Spleen (tissue), 11 donors: ENCODE results near the gene ZMYND15. TPM values are rescaled to one million over a fixed set of nuclear protein-coding genes. Genes with fewer than 3 reads are reported as not detected.

ENCODE experiments used
- DNase-seq: peaks from one replicate; pipeline ENCODE4 v3.0.0-alpha.2; 2020
- H3K27ac ChIP-seq, 8 donors: fragments of 200-600 bp; sonication (generic) in 7 of 8; 1 replicate in 4 of 8; 2 replicates in 4 of 8; pipeline versions ENCODE4 v1.5.0 to v1.8.0; 2016 to 2021; ENCODE audit warnings: inconsistent platforms in 4 of 8, mild to moderate bottlenecking in 4 of 8, moderate library complexity in 1 of 8
- H3K27me3 ChIP-seq, 7 donors: fragments of 200-600 bp; sonication (generic) in 6 of 7; replicated peaks in 1 of 7; 1 replicate in 4 of 7; 2 replicates in 3 of 7; pipeline versions ENCODE4 v1.5.0 to v1.8.0; 2016 to 2021; ENCODE audit warnings: inconsistent platforms in 3 of 7, mild to moderate bottlenecking in 1 of 7
- H3K36me3 ChIP-seq, 6 donors: fragments of 200-600 bp; sonication (generic) in 5 of 6; 1 replicate in 4 of 6; 2 replicates in 2 of 6; pipeline versions ENCODE4 v1.5.0 to v1.8.0; 2016 to 2021; ENCODE audit warnings: inconsistent platforms in 2 of 6
- H3K4me1 ChIP-seq, 6 donors: fragments of 200-600 bp; sonication (generic) in 5 of 6; 1 replicate in 3 of 6; 2 replicates in 3 of 6; pipeline versions ENCODE4 v1.5.0 to v1.8.0; 2016 to 2021; ENCODE audit warnings: inconsistent platforms in 3 of 6
- H3K4me3 ChIP-seq, 8 donors: fragments of 200-600 bp; sonication (generic) in 7 of 8; 1 replicate in 4 of 8; 2 replicates in 4 of 8; pipeline versions ENCODE4 v1.5.0 to v1.8.0; 2016 to 2021; ENCODE audit warnings: inconsistent platforms in 4 of 8, mild to moderate bottlenecking in 4 of 8, moderate library complexity in 2 of 8
- H3K9me3 ChIP-seq, 8 donors: fragments of 200-600 bp; sonication (generic) in 7 of 8; 1 replicate in 4 of 8; 2 replicates in 4 of 8; pipeline versions ENCODE4 v1.5.0 to v1.8.0; 2016 to 2021; ENCODE audit warnings: inconsistent platforms in 4 of 8
- CTCF ChIP-seq, 11 experiments: fragments of 200-600 bp in 7 of 11; fragments of 450-650 bp in 4 of 11; sonication (generic) in 4 of 11; IDR thresholded peaks in 8 of 11; conservative IDR thresholded peaks in 3 of 11; 1 replicate in 7 of 11; 2 replicates in 4 of 11; pipeline versions ENCODE4 v1.4.0 to v1.8.0; 2016 to 2021; ENCODE audit warnings: antibody characterized with exemption in 11 of 11, inconsistent platforms in 4 of 11, mild to moderate bottlenecking in 1 of 11
- POLR2A ChIP-seq, 3 donors: fragments of 450-650 bp; IDR thresholded peaks; one replicate each; pipeline ENCODE4 v1.5.1; 2017; ENCODE audit warnings: antibody characterized with exemption in 3 of 3, mild to moderate bottlenecking in 1 of 3
- POLR2AphosphoS5 ChIP-seq, 3 donors: sonication (generic); formaldehyde crosslinking; IDR thresholded peaks; one replicate each; pipeline ENCODE4 v1.5.1; 2017; ENCODE audit warnings: antibody characterized with exemption in 3 of 3
- WGBS, 5 donors: extraction: QIAGEN DNeasy Blood & Tissue Kit in 3 of 5; methylation state at CpG; one replicate each; pipeline versions ENCODE4 v1.1.5 to v1.1.7; 2013 to 2018; 5-methylcytosine and 5-hydroxymethylcytosine counted together
- intact Hi-C: fragments of 100-400 bp; cut with DNase I; formaldehyde crosslinking; loops from one replicate; pipeline ENCODE4 v1.15.0; 2023; ENCODE audit warnings: low total_unique reads
- polyA plus RNA-seq, 3 donors: library from polyadenylated mRNA; stranded (reverse); fragments of 200-250 nt; gene quantifications; one replicate each; pipeline ENCODE4 v1.2.1, GENCODE V29; 2013
- total RNA-seq, 7 donors: library from RNA; depleted of rRNA in 3 of 7; stranded (reverse); fragments of >200 nt in 3 of 7; fragmentation: NEBNext Ultra II Directional in 4 of 7; extraction: Animal tissue kit (Norgen Biotek cat#: 25700) in 4 of 7; gene quantifications; one replicate each; pipeline versions ENCODE4 v1.1.0 to v1.2.1, GENCODE V29; 2016 to 2021
- donor health status: healthy with polysubstance abuse.
- donor health status: DM: no; HTN: no; CAD: no; lungs with moderate emphysema.
- donor health status: DM: no; HTN: no; CAD: no.
- donor health status: Bipolar disorder and iron deficiency.
- donor health status: healthy.
- donor health status: DM: no; HTN: no; CAD: no.
- donor health status: DM: yes; HTN: yes; CAD: no.

ZMYND15 gene
- total and polyA plus RNA-seq, 10 donors = 1.8 to 11.5 (median 4.1) TPM

DNA sequence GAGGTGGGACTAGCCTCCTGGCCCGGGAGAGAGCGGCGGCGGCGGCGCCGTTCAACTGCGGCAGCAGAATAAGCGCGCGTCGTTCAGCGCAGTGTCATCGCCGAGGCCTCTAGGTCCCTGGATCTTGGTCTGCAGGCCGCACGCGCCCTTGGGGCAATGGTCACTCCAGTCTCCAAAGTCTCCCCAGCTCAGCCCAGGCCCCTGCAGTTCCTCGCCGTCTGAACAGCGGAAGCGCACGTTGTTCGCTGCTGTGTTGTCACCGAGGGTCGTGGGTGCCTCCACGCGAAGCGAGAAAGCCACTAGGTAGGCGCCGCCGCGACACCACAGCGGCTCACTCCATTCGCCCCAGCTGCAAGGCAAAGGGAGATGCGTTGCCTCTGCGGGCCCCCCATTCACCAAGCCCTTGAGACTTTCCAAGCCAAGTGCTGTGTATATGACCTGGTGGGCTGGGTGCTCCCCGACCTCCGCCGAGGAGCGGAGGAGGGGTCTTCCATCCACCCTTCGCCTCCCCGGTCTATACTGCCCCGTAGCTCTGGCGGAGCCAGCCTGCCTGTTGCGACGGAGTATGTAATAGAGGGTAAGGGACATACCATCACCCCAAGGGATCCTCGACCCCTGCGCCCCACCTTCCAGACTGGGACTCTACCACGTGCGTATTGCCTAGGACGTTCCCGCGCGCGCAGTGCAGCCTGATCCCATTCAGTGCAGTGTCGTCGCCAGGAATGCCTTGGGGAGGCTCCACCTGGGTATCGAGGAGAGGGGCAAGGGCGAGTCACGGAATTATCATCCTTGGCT lies 45.9 kb downstream of the ZMYND15 start:
- no peak for DNase-seq
- no peaks in the 10 kb centered on the region for H3K36me3 ChIP-seq
- TF ChIP-seq CTCF (IDR thresholded peaks at IDR 0.05 in 8 of 11, conservative IDR thresholded peaks at IDR 0.05 in 3 of 11) (no peak), POLR2A (IDR thresholded peaks at IDR 0.05) (no peak), POLR2AphosphoS5 (IDR thresholded peaks at IDR 0.05) (no peak)
- 9 to 25% (median 11%) methylated on average over 23 to 61 of the region's 61 CpGs for WGBS, 5 donors
- H3K4me3 ChIP-seq = peak overlapping the region in 6 of 8 donors; percentile 3 to 58 (median 18)
- peaks cover 0 to 90% (median 34%) of the 10 kb centered on the region in 7 donors for H3K27me3 ChIP-seq
- intact Hi-C loops = loop anchor here (5.0 to 10.0 kb wide), 2 partner anchors 51 to 102 kb away; partner anchors contain the start of genes CXCL16, MED11 and ZMYND15
- H3K27ac ChIP-seq = peak overlapping the region in 6 of 8 donors; percentile 2 to 67 (median 40)
- H3K9me3 ChIP-seq = no peaks in the 10 kb centered on the region
- H3K4me1 ChIP-seq = peaks cover 21 to 60% (median 45%) of the 10 kb centered on the region in 6 donors

GRCh38 chr17:4786106-4786511 lies 46.5 kb downstream of the ZMYND15 start, which contains the start of gene VMO1:
Gene VMO1 (minus strand): TSS chr17:4786364. CDS start chr17:4786352, 12 bp downstream.
- Histone ChIP-seq H3K27me3 (peaks cover 0 to 87% (median 34%) of the 10 kb centered on the region in 7 donors), H3K9me3 (no peaks in the 10 kb centered on the region), H3K36me3 (no peaks in the 10 kb centered on the region), H3K4me1 (peaks cover 24 to 66% (median 50%) of the 10 kb centered on the region in 6 donors), H3K27ac (peak within 1 kb of the TSS in 6 of 8 donors; percentile 2 to 67 (median 40)), H3K4me3 (peak within 1 kb of the TSS in 6 of 8 donors; percentile 3 to 58 (median 18))
- 1 to 6% (median 5%) methylated on average over 12 to 24 of the region's 24 CpGs for WGBS, 5 donors
- DNase-seq = peak; percentile 83
- no peak for TF ChIP-seq POLR2A (IDR thresholded peaks at IDR 0.05)
- no peak for TF ChIP-seq CTCF (IDR thresholded peaks at IDR 0.05 in 8 of 11, conservative IDR thresholded peaks at IDR 0.05 in 3 of 11)
- peak; percentile 52 to 80 (median 67) for TF ChIP-seq POLR2AphosphoS5 (IDR thresholded peaks at IDR 0.05)
- intact Hi-C loops = loop anchor here (5.0 to 10.0 kb wide), 2 partner anchors 51 to 101 kb away; partner anchors contain the start of genes CXCL16, MED11 and ZMYND15

- WGBS, 5 donors = 11 to 20% (median 16%) methylated on average over 6 of the region's 6 CpGs
- Histone ChIP-seq H3K27ac (peak overlapping the region in 6 of 8 donors; percentile 2 to 67 (median 40)), H3K4me3 (peak overlapping the region in 5 of 8 donors; percentile 3 to 58 (median 10))
Observed at GRCh38 chr17:4786516-4786915, 46.9 kb downstream of the ZMYND15 start.

More at GRCh38 chr17:4786516-4786915, 46.9 kb downstream of the ZMYND15 start:
- Histone ChIP-seq H3K4me1 (peaks cover 24 to 68% (median 50%) of the 10 kb centered on the region in 6 donors), H3K27me3 (peaks cover 0 to 83% (median 34%) of the 10 kb centered on the region in 7 donors), H3K9me3 (no peaks in the 10 kb centered on the region), H3K36me3 (no peaks in the 10 kb centered on the region)
- no peak for TF ChIP-seq POLR2AphosphoS5 (IDR thresholded peaks at IDR 0.05)
- no peak for TF ChIP-seq CTCF (IDR thresholded peaks at IDR 0.05 in 8 of 11, conservative IDR thresholded peaks at IDR 0.05 in 3 of 11)
- TF ChIP-seq POLR2A (IDR thresholded peaks at IDR 0.05) = no peak
- intact Hi-C loops = loop anchor here (5.0 to 10.0 kb wide), 2 partner anchors 52 to 101 kb away; partner anchors contain the start of genes CXCL16, MED11 and ZMYND15
- no peak for DNase-seq
